HG03135 (cell line): ENCODE measurements around the gene COX4I1.
"Not testable (repeated sequence)": the region's sequence is repeated elsewhere in the genome, so short reads cannot be mapped to it uniquely, and the experiment has no call there.

Experiments
- ATAC-seq: cut with Tn5 transposase; IDR thresholded peaks from one replicate; pipeline ENCODE4 v1.9.1; 2021; ENCODE audit warnings: mild to moderate bottlenecking, moderate library complexity; ENCODE audit not compliant: unreplicated experiment

COX4I1 gene

DNA sequence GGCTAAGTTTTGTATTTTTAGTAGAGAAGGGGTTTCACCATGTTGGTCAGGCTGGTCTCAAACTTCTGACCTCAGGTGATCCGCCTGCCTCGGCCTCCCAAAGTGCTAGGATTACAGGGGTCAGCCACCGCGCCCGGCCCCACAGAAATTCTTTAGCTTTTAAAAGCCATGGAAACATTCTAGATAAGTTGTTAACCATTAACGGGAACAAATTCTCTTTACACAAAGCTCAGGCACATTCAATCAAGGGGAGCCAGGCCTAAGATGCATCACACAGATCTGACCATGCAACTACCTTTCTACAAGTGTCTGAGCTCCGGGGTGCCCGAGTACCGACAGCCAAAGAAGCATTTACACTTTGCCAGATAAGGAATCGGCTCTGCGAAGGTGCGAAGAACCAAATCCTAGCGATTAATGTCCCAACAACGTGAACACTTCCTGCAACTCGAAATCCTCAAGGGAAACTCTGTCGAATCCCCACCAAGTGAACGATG is 1.2 kb upstream of the COX4I1 start:
- ATAC-seq: no peak

DNA sequence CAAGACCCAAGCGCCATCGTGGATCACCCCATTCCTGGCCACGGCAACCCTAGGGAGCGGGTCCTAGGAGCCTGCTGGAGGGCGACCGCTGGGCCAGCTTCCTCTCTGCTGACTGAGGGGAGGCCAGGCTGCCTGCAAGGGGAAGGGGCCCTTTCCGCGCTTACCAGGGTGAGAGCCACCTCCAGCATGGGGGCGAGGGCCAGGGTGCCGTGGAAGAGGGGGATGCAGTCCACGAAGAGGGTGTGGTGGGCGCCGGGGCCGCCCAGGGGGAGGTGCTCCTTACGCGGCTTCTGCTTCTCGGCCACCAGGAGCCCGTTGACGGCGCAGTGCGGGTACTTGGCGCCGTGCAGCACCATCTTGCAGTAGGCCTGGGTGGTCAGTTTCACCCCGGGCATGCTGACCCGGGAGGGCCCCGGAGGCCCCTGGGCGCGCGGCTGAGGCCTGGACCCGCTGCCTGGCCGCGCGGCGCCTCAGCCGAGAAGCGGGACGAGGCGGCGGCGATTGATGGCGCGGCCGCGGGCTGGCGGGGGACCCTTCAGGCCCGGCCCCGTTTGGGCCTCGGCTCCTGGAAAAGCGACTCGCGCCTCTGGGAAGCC is 496 bp upstream of the COX4I1 start:
- ATAC-seq: peak; percentile 32

DNA sequence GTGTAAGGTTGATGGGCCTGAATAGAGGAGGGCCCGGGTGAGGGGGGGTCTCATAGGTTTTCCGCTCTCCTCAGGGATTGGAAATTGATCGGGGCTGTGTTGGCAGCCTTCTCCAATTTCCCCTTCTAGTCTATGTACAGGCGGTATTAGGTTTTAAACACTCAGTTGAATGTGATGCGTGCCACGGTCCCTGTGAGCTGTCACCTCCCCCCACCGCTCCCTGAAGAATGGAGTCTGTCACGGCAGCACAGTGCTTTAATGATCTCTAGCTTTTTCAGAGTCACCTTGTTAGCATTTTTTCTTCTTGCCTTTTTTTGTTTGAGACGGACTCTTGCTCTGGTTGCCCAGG is 800 bp downstream of the COX4I1 start:
- ATAC-seq: no peak

DNA sequence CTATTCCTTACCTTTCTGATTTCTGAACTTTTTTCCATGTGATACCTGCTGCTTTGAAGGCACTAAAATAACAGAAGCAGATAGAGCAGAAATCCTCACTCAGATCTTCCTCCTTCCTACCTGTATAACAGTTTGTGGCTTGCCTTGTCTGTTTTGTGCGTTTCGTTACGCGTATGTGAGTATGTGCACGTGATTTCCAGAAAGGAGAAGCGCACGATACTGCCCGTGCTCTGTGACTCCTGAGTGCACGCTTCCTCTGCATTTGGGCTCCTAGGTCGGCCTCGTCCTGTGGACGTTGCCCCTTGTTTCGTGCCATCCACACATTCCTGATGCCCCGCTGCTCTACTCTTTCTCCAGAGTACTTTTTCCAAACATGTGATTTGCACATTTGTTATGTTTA is 4.1 kb downstream of the COX4I1 start:
- ATAC-seq: no peak

DNA sequence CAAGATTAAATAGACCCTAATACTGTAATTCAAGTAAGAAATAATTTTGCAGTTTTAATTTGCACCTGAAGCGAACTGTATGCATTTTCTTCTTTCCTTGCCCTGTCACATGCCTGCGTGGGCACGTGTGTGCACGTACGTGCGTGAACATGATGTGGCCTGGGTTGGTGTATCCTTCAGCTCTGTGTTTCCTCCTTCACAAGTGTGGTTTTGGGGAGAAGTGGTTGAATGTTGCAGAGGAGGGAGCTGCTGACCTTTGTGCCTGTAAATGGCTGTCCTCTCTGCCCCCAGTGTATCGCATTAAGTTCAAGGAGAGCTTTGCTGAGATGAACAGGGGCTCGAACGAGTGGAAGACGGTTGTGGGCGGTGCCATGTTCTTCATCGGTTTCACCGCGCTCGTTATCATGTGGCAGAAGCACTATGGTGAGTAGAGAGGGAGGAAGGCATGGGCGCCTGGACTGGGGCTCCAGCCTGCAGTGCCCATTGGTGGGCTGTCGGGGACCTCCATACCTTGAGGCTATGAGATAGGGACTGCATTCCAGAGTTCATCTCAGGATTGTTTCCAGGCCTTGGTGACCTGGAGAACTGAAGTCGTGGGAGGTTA is 6.0 kb downstream of the COX4I1 start:
- ATAC-seq: no peak

DNA sequence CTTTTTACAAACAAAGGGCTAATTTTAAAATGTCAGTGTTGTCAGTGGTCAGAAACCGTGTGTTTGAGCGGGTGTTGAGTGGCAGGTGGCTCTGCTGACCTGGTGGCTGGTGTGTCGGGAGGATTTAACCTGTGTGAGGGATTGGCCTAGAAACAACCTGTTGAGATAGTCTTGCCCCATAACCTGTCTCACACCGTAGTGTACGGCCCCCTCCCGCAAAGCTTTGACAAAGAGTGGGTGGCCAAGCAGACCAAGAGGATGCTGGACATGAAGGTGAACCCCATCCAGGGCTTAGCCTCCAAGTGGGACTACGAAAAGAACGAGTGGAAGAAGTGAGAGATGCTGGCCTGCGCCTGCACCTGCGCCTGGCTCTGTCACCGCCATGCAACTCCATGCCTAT is 7.0 kb downstream of the COX4I1 start:
- no peak for ATAC-seq

DNA sequence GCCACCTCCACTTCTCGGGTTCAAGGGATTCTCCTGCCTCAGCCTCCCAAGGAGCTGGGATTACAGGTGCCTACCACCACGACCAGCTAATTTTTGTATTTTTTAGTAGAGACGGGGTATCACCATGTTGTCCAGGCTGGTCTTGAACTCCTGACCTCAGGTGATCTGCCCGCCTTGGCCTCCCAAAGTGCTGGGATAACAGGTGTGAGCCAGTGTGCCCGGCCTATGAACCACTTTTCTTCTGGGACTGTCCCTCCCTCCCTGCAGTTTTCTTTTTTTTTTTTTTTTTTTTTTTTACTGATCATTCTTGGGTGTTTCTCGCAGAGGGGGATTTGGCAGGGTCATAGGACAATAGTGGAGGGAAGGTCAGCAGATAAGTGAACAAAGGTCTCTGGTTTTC is 7.8 kb downstream of the COX4I1 start:
- not testable (repeated sequence) for ATAC-seq

DNA sequence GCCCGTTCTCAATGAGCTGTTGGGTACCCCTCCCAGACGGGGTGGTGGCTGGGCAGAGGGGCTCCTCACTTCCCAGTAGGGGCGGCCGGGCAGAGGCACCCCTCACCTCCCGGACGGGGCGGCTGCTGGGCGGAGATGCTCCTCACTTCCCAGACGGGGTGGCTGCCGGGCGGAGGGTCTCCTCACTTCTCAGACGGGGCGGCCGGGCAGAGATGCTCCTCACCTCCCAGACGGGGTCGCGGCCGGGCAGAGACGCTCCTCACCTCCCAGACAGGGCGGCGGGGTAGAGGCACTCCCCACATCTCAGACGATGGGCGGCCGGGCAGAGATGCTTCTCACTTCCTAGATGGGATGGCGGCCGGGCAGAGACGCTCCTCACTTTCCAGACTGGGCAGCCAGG is 8.6 kb downstream of the COX4I1 start:
- ATAC-seq: not testable (repeated sequence)

DNA sequence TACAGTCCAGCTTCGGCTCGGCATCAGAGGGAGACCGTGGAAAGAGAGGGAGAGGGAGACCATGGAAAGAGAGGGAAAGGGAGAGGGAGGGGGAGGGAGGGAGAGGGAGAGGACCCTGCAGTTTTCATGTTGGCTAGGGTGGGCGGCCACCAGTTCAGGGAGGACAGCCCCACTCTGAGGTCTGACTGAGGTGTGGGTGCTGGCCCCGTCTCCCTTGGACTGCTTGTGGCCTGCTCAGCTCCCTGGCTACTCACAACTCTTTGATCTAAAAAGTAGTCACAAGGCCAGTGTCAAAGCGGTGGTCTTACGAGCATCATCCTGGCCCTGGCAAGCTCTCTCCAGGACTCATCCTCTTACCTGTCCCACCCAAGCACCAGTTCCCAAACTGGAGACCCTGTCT is 9.4 kb downstream of the COX4I1 start:
- ATAC-seq: no peak

DNA sequence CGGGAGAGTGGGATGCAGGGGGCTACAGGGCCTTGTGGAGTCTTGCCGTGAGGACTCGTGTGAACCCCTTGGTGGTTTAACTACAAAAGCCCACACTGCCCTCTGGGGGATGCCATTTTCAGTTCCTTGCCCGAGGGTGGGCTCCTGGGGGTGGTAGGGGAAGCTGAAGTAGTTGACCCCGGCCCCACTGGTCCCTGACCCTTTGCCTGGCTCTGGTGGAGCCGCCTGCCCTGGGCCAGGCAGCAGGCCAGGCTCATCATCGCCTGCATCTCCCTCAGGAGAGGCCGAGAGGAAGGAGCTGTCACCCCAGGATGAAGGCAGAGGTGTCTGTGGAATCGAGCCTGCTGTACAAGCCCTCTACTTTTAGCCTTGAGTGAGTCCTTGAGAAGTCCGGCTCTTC is 10.2 kb downstream of the COX4I1 start:
- ATAC-seq: no peak

DNA sequence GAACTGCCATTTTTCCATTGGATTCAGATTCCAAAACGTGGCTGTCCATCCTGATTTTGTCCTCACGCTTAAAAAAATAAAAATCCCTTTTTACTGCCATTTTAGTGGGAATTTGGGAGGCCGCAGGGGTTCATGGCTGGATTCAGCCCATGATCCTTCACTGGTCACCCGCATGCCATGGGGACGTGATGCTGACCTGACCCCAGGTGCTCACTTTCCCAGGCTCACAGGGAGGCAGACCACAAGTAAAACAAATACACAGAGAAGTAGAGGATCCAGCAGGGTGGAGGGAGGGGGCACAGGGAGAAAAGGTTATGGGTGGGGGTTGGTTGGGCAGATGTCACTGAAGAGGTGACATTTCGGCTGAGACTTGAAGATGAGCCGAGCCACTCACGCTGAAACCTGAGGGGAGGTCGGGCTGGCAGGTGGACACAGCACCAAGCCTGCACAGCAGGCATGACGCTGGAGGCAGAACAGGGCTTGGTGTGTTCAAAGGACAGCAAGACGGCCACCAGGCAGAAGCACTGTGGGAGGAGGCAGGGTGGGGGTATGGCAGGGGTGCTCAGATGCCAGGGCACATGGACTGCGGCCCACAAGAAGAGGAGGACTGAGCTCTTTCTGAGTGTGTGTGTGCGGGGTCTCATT is 10.7 kb downstream of the COX4I1 start:
- no peak for ATAC-seq

DNA sequence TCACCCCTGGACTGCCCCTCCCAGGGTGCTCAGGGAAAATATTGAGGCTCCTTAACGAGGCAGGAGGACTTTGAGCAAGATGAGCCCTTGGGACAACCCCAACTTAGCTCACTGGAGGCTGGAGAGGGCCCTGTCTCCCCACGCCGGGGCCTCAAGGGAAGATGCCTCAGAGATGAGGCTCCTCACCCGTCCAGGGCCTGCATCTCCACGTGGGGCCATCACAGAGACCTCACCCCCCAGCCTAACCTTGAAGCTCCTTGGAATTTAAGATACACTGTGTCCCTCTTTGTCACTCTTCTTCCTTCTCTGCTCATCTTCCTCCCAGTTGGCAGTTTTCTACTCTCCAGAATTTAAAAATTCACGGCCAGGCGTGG is 11.2 kb downstream of the COX4I1 start:
- no peak for ATAC-seq

DNA sequence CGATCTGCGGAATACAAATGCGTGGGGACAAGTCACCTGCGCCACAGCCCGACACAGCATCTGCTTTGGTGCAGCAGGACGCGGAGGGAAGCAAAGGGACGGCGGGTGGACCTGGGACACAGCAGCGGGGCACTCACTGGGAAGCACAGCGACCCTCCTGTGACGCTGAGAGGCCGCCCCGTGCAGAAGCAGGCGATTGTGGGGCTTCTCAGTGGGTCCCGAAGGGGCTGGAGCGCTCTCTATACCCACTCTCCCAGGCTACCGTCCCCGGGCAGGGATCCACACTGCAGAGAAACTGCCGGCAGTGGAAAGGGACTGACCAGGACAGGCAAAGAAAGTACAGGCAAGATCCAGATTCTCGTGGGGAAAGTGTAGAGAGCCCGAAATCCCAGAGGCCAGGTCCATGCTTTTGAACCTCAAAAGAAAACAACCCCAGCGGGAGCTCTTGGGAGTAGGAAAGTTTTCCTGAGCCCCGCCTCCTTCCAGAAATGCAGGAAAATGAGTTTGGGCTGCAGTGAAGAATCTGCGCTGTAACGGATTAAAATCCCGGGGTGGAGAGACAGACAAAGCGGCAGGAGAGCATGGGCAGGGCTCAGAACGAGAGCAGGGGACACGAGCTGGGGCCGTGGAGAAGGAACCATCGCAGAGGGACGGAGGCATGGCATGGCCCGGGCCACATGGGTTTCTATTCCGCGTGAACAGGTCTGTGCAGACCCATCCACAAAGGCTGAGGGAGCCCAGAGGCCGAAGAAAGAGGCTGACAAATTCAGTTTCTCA is 12.7 kb downstream of the COX4I1 start:
- ATAC-seq: no peak

DNA sequence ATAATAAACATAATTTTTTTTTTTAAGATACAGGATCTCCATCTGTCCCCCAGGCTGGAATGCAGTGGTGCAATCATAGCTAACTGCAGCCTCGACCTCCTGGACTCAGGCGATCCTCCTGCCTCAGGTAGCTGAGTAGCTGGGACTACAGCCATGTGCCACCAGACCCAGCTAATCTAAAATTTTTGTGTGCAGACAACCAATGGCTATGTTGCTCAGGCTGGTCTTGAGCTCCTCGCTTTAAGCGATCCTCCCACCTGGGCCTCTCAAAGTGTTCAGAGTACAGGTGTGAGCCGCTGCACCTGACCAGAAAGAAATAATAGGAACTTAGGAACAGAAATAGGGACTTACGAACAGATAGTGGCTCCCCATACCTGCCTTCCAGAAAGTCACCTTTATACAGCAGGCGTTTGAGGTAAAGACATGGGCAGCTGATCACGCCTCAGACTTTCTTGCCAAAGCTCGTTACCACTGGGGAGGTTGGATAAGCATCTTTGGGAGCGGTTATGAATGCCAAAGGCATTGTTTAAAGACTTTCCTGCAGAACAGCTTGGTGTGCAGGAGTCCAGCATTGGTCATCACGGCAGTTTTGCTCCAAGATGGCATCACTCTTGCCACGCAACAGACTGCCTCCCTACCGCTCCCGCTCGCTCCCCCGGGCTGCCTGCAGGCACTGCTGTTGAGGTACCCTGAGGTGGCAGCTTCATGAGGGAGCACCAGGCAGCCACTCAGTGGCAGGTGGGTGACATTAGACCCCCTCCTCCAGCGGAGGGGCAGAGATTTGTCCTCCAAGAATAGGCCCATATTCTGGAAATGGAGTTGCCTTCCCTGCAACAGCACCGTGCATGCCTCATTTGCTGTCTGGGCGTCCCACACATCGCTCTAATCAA is 13.6 kb downstream of the COX4I1 start:
- no peak for ATAC-seq

DNA sequence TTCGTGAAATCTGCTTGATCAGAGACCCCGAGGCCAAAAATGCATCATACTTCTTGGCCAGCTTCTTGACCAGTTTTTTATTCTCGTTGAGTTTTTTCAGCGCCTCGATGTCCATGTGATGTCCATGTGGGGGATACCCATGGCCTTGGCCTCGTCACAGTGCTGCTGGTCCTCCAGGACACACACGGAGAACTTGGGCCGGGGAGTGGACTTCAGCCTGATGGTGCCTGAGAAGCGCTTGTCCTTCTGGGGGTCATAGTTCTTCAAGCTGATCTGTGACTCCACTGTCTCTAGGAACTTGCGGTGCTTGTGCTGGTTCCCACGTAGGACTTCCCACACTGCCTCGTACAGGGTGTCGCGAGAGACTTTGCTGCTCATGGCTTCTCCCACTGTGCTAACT is 16.7 kb downstream of the COX4I1 start:
- ATAC-seq: no peak

DNA sequence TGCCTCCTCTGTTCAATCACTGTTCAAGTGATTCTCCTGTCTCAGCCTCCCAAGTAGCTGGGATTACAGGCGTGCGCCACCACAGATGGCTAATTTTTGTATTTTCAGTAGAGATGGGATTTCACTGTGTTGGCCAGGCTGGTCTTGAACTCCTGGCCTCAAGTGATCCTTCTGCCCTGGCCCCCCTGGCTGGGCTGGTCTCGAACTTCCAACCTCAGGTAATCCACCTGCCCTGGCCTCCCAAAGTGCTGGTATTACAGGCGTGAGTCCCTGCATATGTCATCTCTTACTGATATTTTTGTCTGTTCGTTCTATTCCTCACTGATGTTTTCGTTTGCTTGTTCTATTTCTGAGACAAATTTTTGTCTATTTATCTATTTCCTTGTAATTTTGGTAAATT is 17.7 kb downstream of the COX4I1 start:
- not testable (repeated sequence) for ATAC-seq

DNA sequence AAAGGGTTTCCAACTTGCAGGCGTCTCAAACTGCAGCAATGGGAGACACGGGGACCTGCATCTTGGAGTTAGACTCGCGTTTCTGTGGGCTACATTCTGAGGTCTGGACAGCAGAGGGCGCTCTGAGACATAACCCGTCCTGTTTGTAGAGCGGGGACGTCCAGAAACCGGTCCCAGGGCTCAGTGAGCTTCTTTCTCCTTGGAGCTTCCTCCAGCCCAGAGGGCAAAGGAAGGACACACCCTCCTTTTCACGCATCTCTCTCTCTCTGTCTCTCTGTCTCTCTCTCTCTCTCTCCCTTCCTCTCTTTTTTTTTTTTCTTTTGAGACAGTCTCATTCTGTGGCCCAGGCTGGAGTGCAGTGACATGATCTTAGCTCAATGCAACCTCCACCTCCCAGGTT is 19.8 kb downstream of the COX4I1 start:
- no peak for ATAC-seq

DNA sequence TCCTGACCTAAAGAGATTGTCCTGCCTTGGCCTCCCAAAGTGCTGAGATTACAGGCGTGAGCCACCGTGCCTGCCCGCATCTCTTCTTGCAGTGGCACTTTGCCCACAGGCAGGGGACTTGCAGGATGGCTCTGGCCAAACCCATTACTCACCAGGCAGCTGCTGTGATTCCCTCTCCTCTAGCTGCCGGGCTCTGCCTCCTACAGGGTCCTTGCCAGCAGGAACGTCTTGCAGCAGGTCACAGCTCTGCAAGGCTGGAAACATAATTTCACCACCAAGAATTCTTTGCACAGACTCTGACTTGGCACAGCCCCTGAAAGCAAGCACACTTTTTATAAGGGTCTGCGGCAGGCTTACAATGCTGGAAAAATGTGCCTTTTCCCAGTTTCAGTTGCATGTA is 20.3 kb downstream of the COX4I1 start:
- ATAC-seq: no peak

DNA sequence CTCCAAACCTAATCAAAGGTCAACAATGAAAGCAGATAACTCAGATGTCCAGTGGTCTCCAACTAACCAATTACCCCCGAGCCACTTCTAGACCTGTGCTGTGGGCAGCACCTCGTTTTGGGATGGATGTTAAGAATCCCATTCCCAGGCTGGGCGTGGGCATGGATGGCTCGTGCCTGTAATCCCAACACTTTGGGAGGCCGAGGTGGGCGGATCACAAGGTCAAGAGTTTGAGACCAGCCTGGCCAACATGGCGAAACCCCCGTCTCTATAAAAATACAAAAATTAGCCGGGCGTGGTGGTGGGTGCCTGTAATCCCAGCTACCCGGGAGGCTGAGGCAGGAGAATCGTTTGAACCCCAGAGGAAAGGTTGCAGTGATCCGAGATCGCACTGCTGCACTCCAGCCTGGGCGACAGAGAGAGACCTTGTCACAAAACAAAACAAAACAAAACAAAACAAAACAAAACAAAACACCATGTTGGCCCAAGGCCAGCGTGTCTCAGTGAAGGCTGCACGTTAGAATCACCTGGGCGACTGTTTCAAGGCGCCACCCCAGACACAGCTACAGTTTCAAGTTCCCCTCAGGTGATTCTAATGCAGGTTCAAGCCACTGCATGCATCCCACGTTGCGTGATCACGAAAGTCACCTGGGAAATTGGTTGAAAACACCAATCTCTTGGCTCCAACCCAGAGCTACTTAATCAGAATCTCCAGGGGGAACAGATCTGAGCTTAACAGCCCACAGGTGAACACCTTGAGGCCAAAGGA is 21.3 kb downstream of the COX4I1 start:
- ATAC-seq: no peak
